Stimulated activated CD4-positive, alpha-beta T cell treated with anti-CD3 and anti-CD28 coated beads, Interleukin-12 subunit alpha, Interleukin-12 subunit beta, amount 100 ng/mL, for 24 hours (primary cell): ENCODE measurements around the gene FGF18.

Experiments
- DNase-seq, 2 experiments: peaks; one replicate each; pipeline ENCODE4 v3.0.0-alpha.2; 2020; ENCODE audit warnings: low read depth in 2 of 2

FGF18 gene

DNA sequence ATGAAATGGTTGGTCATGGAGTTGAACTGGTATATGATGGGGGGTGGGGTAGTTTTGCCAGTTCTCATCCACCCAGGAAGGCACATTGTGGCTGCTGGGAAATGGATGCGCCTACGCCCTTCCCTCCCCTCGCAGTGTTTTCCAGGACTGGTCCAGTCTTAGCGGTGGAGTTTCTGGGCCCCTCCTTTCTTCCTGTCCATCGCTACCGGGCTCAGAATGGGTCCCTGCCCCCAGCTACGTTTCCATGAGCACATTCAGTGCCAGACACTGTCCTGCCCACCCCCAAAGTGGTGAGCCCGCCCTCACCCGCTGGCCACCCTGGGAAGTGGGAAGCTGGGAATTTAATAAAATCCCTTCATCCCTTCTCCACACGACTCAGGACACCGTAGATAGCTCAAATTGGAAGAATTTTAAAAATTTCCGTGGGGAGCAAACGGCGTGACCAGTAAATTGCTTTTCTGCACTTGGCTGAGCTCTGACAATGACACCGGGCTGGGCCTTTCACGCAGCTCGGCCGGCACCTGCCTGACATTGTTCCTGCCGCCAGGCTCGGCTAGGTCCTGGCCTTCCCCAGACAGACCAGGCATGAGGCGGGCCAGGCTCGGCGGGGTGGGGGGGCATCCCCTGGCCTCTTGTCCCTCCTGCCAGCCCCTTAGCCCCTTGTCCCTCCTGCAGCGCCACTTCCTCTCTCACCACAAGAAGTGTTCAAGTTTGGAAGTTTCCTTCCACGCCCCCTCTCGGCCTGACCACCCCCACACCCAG is 3.6 kb downstream of the FGF18 start:
- DNase-seq, result no peak

DNA sequence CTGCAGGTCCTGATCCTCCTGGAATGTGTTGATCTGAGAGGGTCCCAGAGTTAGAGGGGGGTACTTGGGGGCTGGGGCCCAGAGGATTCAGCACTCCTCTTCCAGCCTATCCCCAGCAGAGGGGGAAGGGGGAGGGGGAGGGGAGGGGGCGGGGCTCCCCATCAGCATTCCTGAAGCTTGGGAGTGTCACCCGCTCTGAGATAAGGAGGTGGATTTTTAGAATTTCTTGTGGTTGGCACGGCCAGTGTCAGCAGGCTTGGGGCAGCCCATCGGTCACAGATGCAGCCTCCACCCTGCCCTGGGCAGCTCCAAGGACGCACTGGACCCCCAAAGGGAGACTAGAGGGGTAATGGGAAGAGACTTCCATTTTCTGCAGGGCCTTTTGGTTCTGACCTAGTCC is 5.3 kb downstream of the FGF18 start:
- DNase-seq, result no peak

DNA sequence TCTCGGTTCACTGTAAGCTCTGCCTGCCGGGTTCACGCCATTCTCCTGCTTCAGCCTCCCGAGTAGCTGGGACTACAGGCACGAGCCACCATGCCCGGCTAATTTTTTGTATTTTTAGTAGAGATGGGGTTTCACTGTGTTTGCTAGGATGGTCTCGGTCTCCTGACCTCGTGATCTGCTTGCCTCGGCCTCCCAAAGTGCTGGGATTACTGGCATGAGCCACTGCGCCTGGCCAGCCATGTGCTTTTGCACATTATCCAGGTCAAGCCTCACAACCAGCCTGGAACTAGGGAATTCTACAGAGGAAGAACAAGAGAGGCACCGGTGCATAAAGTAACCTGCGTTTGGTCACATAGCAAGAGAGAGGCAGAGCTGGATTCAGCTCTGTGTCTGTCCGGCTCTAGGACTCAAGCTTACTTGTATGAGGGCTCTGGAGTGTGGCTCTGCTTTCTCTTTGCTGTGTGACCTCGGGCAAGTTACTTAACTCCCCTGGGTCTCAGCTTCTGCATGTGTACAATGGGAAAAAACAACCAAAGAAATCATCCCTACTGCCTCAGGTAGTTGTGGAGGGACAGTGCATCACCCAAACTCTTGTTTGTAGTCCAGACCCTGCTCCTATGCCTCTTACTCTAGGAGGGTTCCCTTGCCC is 6.3 kb downstream of the FGF18 start:
- no peak for DNase-seq

DNA sequence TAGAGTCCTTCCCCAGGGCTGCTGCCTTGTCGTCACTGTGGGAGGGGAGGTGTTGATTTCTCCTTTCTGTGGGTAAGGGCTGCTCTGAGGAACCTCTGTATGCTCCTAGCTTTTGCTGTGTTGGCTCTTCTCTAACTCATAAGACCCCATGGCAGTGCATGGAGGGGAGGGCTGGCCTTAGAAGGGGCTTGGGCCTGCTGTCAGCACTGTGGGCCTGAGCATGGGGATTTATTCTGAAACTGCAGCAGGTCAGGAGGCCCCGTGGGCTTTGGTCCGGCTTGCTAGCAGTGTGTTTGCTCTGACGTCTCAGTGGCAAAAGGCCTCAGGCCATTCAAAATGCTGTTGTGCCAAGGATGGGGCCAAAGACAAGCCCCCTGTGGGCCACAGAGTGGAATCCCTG is 6.8 kb downstream of the FGF18 start:
- no peak for DNase-seq

DNA sequence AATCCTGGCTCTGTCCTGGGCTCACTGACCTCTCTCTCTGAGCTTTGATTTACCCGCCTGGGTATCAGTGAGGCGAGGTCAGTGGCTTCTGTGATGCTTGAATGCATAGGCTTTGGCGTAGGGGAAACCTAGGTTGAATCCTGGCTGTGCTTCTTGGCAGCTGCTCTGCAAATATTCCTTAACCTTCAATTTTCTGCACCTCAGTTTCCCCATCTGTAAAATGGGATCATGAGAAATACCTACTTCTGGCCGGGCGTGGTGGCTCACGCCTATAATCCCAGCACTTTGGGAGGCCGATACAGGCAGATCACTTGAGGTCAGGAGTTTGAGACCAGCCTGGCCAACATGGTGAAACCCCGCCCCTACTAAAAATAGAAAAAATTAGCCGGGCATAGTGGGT is 7.2 kb downstream of the FGF18 start:
- no peak for DNase-seq

DNA sequence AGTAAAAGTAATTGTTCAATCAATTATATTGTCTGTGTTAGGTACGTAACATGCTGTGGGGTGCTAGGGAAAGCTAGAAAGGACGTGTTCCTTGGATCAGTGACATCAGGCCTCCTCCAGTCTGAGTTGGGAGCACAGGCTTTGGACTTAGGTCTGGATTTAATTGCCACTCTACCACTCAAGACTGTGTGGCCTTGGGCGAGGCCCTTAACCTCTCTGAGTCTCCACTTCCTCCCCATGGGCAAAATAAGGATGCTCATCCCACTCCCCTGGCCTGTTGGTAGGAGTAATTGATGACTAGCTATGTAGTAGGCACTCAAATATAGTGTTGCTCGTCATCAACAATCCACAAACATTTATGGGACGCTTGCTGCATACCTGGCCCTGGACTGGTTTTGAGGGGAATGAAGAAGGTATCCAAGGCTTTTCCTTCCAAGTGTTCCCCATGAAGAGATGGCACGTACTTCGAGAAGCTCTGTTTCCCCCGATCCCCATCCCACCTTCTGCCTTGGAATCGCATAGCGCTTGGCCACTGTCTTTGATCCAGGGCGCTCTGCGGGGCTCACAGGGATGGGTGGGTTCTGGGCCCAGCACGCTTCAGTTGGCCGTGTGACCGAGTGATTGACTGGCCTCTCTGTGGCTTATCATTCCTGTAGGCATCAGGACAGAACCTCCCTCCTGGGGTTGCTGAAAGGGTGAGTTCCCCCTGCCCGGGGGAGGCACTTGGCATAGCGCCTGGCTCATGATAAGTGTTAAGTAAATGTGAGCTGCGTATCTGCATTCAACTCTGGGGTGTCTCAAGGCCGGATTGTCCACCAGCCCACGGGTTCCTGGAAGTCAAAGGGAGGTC is 8.1 kb downstream of the FGF18 start:
- DNase-seq, result no peak

DNA sequence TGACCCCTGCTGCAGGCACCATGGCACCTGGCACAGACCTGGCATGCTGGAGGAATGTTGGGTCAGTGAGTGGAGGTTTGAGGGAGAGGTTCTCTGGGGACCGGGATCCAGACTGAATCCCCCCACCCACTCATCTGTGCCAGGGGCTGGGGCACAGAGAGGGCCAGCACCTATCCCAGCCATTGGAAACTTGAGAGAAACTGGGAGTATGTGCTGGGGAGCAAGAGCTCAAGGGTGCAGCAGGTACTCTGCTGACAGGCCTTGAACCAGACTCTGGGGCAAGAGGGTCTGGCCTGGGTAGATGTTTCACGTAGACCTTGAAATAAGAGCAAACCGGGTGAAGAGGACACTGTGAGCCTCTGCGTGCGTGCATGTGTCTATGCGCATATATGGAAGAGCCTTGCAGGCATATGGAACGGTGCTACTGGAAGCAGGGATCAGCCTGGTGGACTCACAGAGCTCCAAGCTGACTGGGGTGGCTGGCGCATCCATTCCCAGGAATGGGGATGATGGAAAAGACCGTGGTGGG is 8.8 kb downstream of the FGF18 start:
- no peak for DNase-seq

DNA sequence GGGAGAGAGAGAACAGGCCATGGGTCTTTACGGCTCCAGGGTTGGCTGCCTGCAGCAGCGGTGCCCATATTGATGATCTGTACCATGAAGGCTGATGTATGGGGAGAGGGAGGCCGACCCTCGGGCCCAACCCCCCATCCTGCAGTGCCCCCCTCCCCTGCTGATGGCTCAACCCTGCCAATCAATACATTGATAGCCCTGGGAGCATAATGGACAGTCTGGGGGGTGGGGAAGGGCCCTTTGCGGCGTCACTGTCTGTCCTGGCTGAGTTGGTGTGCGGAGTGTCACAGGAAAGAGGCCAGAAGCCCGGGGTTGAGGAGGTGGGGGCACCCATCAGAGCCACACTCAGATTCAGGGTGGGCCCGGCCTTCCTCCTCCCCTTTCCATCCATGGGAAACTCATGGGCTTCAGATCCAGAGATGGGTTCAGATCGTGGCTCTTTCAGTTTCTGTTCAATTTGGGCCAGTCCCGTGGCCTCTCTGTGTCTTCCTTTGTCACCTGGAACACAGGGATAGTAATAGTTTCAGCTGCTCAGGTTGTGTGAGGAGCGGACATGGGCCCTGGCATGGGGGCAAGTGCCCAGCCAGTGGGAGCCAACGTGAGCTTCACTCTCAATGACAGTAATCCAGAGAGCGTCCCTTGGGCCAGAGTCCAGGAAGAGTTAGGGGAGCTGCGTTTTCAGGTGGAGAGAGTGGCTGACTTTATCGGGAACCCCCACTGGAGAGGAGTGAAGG is 9.5 kb downstream of the FGF18 start:
- DNase-seq, result no peak

DNA sequence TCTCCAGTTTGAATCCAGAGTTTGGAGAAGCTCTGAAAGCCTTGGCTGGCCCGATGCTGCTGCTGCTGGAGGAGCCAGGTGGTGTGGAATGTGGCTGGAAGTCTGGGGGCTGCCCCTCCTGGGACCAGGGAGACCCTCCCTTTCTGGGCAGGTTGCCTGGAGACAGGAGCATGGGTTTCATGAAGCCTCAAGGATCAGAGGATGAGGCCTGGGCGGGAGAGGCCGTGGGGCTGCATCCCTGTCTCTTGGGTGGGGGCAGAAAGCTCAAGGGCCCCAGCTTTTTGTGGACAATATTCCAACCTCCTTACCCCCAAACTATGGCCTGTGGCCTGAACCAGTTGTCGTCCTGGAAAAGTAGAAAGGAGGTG is 10.1 kb downstream of the FGF18 start:
- no peak for DNase-seq

DNA sequence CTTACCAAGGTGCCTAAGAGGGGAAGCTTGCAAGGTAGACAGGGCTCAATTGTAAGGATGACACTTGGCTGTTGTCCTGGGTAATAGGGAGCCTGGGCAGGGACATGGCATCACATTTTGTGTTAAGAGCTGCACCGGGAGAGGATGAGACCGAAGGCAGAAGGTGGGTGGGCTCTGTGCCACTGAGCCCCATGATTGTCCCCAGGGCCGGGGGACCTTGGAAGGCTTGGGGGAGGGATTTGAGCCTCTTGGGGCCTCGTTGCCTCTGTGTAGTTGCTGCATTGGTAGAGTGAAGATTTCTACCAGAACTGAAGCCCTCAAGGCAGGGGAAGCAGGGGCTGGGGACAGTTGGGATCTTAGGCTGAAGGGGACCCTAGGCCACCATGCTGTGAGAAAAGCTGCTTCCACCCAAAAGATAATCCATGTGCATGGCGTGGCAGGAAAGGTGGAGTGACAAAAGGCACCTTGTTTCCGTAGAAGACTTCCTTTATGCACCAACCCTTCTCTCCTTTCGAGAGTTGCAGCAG is 11.9 kb downstream of the FGF18 start:
- DNase-seq, result no peak

DNA sequence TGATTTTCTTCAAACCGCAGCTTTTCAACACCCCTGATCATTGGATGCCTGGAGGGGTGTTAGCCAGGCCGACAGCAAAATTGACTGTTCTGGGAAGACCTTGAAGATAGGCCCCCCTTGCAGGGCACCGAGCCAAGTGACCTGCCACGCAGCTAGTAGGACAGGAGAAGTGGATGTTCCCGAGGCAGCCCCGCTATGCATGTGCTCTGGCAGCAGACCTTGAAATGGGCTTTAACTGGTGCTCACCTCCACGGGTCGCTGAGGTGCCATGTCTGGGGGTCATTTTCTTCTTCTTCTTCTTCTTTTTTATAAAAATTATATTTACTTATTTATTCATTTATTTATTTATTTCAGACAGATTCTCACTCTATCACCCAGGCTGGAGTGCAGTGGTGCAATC is 12.6 kb downstream of the FGF18 start:
- DNase-seq, result no peak

DNA sequence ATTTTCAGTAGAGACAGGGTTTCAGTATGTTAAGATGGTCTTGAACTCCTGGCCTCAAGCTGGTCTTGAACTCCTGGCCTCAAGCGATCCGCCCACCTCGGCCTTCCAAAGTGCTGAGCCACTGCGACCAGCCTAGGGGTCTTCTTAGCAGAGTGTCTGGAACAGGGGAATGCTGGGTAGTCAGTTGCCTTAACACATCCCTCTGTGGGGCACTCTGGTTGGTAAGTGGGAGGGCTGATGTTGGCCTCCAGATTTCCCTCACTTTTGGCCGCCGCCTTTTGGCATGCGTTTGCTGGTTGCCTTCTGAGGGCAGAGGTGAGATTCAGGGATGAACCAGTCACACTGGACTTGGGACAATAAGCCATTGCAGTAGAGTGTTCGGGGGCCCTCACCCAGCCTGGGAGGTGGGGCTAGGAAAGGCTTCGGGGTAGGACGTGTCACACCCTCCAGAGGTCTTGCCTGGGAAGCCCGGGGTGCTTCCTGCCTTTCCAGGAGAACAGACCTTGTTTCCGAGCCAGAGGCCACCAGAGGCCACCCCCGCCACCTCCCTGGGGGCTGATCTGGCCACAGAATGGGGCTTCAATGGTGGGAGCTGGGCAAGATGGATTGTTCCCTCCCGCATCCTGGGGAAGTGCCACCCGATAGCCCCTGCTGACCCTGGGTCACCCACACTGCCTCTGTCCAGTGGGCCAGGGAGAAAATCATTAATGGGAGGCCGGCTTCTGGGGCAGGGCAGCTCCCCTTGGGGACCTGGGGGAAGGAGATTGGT is 13.3 kb downstream of the FGF18 start:
- DNase-seq, result no peak

DNA sequence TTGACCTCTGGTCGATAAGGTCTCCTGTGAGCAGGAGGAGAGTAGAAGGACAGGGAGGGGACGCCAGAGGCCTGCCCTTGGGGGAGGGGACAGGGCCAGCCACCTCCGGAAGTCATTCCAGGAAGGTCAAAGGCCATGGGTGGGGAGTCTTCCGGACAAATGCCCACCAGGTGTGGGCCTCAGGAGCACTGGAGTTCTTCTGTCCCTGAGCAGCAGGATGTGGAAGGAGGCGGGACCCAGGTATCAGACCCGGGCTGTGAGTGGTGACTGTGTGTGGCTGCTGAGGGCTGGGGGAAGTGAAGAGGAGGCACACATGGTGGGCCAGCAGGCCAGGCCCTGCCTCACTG is 13.9 kb downstream of the FGF18 start:
- DNase-seq, result no peak

DNA sequence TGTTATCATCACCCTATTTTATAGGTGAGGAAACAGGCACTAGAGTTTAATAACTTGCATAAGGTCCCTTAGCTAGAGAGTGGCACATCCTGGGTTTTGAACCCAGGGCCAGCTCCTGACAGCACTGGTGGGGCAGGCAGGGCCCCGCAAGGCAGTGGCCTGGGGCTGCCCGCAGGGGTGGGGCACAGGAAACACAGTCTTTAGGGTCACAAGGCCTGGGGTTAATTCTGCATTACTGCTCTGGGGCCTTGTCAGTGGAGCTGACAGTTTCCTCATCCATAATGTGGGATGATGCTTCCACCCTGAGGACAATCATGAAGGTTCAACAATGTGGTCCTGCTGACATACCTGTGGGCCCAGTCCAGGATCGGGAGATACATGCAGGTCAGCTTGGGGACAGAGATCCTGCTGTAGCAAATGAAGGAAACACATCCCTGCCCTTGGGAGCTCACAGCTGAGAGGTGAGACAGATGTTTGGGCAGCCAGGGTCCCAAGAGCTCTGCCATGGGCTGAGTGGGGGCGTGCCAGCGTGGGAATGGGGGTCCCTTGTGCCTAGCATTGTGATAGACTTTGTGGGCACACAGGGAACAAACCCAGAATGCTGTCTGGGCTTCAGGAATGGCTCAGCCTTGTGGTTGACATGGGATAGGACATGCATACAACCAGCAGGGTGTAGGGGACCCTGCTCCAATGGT is 14.7 kb downstream of the FGF18 start:
- DNase-seq, result no peak

DNA sequence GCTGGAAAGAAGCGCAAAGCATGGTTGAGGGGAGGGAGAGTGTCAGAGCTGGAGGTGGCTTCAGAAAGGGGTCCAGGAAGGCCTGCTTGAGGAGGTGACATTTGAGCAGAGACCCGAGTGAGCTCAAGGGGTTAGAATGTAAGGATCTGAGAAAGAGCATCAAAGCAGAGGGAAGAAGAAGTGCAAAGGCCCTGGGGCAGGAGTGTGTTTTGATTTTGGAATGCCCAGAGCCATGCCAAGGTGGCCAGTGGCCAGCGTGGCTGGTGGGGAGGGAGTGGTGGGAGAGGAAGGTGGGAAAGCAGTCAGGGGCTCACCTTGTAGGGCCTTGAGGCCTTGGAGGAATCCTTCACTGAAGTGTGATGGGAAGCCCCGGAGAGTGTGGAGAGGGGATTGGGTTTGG is 15.4 kb downstream of the FGF18 start:
- DNase-seq, result no peak

DNA sequence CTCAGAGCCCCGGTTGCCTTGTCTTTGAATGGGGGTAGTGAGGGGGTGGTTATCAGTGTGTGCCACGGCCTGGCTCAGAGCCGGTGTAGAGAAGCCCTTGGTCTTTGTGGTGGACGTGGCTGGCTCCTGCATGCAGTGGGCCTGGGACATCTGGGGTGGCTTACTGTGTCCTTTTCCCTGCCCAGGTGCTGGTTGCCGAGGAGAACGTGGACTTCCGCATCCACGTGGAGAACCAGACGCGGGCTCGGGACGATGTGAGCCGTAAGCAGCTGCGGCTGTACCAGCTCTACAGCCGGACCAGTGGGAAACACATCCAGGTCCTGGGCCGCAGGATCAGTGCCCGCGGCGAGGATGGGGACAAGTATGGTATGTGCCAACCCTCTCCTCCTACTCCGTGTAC is 16.5 kb downstream of the FGF18 start:
- no peak for DNase-seq

DNA sequence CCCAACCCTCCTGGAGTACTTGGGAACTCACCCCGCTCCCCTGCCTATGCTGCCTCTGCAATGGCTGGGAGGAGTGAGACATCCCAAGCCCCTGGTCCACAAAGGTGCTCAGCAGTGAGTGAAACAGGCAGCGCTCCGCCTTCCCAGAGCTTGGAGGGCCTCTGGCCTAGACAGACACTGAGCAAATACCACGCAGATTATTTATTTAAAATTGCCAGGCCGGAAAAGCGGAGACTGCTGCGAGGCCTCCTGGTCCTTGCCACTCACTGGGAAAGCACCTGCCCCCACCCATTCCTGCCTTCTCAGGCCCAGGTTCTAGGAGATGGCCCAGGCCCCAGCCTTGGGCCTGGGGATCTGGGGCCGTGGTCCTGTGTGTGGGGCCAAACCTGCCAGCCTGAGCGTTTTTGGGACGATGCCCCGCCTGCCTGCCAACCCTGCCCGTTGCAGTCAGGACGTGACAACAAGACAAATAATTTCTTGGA is 17.4 kb downstream of the FGF18 start:
- no peak for DNase-seq

DNA sequence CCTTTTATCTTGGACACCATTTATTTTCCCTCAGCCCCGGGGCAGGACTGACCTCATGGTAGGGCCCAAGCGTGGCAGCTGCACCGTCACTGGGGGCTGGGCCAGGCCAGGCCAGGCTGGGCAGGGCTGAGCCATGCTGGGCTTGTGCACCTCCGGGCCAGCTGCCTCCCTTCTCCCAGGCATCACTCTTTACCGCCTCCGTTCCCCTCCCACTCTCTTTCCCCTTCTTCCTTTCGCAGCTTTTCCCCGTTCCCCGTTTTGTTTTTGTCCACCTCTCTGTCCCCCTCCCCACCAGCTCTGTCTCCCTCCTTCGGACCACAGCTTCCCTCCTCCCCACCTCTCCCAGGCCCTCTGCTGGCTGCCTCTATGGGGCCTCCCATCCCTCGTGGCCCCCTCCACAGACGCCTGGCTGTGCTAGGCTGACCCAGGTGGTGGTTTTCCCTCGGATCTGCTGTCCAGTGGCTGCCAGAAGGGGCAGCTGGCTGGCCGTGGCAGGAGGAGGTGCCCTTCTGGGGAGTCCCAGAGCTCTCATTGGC is 17.9 kb downstream of the FGF18 start:
- no peak for DNase-seq

DNA sequence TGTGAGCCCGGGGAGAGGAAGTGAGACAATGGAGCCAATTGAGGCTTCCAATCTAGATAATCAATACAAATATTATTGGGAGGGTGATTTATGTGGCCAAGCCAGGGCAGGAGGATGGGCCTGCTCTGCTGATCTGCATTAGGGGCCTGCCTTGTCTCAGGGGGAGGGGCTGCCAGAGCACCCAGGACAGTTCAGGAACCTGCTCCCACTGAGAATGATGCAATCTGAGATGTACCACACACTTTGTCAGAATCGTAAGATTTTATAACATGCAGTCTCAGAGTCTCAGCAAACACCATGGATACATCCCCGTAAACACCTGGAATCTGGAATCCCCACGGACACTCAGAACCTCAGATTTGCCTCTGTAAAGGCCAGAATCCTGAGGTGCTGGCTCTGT is 19.3 kb downstream of the FGF18 start:
- no peak for DNase-seq

DNA sequence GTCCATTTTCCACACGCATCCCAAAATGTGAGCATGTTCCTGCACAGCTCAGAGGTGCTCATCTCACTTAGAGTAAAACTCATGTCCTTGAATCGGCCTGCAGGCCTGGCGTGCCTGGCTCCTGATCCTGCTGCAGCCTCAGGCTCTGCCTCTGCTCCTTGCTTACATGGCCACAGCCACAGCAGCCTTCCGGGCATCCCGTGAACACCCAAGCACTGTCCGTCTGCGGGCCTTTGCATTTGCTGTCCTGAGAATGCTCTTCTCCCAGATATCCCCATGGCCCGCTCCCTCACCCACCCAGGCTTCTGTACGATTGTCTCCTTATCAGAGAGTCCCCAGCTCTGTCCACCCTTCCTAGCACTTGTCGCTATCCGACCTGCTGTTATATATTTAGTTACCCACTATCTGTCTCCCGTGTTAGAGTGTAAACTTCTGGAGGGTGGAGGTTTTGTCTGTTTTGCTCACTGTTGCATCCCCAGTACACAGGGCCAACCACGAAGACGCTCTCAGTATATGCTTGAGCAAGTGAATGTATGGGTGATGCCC is 21.9 kb downstream of the FGF18 start:
- no peak for DNase-seq
